AG04450 (cell line): ENCODE data around the gene SPEN. TPM values are rescaled to one million over a fixed set of nuclear protein-coding genes. Genes with fewer than 3 reads are reported as not detected.
"Not testable (repeated sequence)": the region's sequence is repeated elsewhere in the genome, so short reads cannot be mapped to it uniquely, and the experiment has no call there.

Experiments used
- CTCF ChIA-PET: fragments of 300-600, 350-600 bp; formaldehyde crosslinking; extraction: SDS; loops from one replicate; lab custom pipeline; 2022; ENCODE audit warnings: antibody characterized with exemption, inconsistent platforms; lab: Charles Lee
- POLR2A ChIA-PET: fragments of 350-600 bp; formaldehyde crosslinking; extraction: SDS; loops from one replicate; lab custom pipeline; 2021; ENCODE audit warnings: antibody characterized with exemption, inconsistent platforms; lab: Yijun Ruan, JAX
- DNase-seq: peaks from one replicate; pipeline ENCODE4 v3.0.0-alpha.2; 2011; ENCODE audit warnings: low read depth, low spot score
- H3K27ac ChIP-seq: one replicate; pipeline ENCODE4 v1.5.1; 2012; ENCODE audit warnings: low read depth, low read length, control low read depth
- H3K27me3 ChIP-seq: one replicate; pipeline ENCODE4 v1.6.0; 2012; ENCODE audit warnings: low read length; ENCODE audit not compliant: control insufficient read depth, insufficient read depth
- H3K4me3 ChIP-seq: 2 replicates; pipeline ENCODE4 v1.5.1; 2011; ENCODE audit warnings: mild to moderate bottlenecking, low read depth, low read length, control low read depth
- H3K9me3 ChIP-seq: 2 replicates; pipeline ENCODE4 v1.5.1; 2012; ENCODE audit warnings: low read length; ENCODE audit not compliant: control insufficient read depth, insufficient read depth
- polyA plus RNA-seq: library from polyadenylated mRNA; depleted of rRNA; stranded (reverse); fragments of >200 nt; gene quantifications from 2 replicates; pipeline ENCODE4 v1.2.3, GENCODE V29; 2011
- TF ChIP-seq, protein P1 (sequence below): IDR thresholded peaks from 2 replicates; pipeline ENCODE4 v1.5.1; 2011; ENCODE audit warnings: low read depth, low read length, control low read depth, inconsistent platforms

SPEN gene
- polyA plus RNA-seq, 1 experiment: 5.2 TPM

DNA sequence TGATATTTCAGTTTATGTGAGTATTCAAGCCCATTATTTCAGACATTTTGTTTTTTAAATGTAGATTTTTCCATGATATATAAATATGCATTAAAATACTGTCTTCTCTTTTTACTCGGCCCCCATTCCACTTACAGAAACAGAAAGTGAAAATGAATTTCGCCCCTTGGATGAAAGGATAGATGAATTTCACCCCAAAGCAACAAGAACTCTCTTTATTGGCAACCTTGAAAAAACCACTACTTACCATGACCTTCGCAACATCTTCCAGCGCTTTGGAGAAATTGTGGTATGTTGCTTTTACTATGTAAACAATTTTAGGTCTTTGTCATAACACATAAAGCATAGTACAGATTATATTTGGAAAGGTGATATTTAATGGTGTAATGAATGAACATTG, 68.5 kb downstream of the SPEN start:
- CTCF ChIA-PET: interaction anchor here (0.5 to 1.8 kb wide), 2 partner anchors 86 to 100 kb away, joined by 4 to 13 read pairs; no protein-coding TSS in a partner anchor

GRCh38 chr1:15916417-15916816, 68.9 kb downstream of the SPEN start:
- Histone ChIP-seq H3K27me3 (no peaks in the 10 kb centered on the region), H3K4me3 (no peak overlapping the region), H3K27ac (peak overlapping the region; percentile 25), H3K9me3 (no peaks in the 10 kb centered on the region)
- TF ChIP-seq, protein P1, sequence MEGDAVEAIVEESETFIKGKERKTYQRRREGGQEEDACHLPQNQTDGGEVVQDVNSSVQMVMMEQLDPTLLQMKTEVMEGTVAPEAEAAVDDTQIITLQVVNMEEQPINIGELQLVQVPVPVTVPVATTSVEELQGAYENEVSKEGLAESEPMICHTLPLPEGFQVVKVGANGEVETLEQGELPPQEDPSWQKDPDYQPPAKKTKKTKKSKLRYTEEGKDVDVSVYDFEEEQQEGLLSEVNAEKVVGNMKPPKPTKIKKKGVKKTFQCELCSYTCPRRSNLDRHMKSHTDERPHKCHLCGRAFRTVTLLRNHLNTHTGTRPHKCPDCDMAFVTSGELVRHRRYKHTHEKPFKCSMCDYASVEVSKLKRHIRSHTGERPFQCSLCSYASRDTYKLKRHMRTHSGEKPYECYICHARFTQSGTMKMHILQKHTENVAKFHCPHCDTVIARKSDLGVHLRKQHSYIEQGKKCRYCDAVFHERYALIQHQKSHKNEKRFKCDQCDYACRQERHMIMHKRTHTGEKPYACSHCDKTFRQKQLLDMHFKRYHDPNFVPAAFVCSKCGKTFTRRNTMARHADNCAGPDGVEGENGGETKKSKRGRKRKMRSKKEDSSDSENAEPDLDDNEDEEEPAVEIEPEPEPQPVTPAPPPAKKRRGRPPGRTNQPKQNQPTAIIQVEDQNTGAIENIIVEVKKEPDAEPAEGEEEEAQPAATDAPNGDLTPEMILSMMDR: no peak
- no peak for DNase-seq
- CTCF ChIA-PET: interaction anchor here (0.5 to 1.8 kb wide), 2 partner anchors 85 to 101 kb away, joined by 4 to 13 read pairs; no protein-coding TSS in a partner anchor
- POLR2A ChIA-PET: interaction anchor here (0.6 kb wide), 1 partner anchor 124 kb away, joined by 5 read pairs; no protein-coding TSS in a partner anchor

More for the DNA sequence above, 68.5 kb downstream of the SPEN start:
- POLR2A ChIA-PET: interaction anchor here (0.6 kb wide), 1 partner anchor 124 kb away, joined by 5 read pairs; no protein-coding TSS in a partner anchor
- no peaks in the 10 kb centered on the region for H3K9me3 ChIP-seq
- TF ChIP-seq, protein P1: no peak
- H3K4me3 ChIP-seq: no peak overlapping the region
- no peak for DNase-seq
- no peaks in the 10 kb centered on the region for H3K27me3 ChIP-seq
- H3K27ac ChIP-seq: no peak overlapping the region

- ChIA-PET POLR2A (no interaction called here), CTCF (interaction anchor here (1.8 kb wide), 1 partner anchor 101 kb away, joined by 13 read pairs; no protein-coding TSS in a partner anchor)
- DNase-seq: no peak
These were observed 69.4 kb downstream of the SPEN start for GRCh38 chr1:15916916-15917315.

DNA sequence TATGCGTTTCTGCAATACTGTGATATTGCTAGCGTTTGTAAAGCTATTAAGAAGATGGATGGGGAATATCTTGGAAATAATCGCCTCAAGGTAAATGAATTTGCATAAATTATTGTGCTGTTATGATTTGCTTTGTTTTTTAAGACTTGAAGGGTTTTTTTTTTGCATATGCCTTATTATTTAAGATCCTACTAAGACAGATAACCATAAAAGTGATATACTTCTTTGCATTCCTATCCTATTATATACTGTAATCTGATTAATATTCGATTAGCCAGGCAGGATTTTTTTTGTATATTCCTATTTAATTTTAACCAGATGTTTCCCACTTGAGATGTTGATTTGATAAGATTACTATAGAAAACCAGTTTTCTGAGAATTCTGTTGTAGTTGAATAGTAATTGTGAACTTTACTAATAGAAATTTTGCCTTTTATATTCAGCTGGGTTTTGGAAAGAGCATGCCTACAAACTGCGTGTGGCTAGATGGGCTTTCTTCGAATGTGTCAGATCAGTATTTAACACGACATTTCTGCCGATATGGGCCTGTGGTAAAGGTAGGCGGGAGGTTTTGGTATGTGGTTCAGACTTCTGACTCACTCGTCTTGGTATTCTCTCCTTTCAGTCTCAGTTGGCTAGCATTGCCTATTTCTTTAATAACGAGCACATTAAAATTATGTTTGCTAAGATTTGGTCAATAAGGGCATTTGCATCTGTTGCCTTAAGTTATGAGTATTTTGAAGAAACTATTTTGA, 71.6 kb downstream of the SPEN start:
- Histone ChIP-seq H3K9me3 (no peaks in the 10 kb centered on the region), H3K4me3 (no peak overlapping the region), H3K27ac (no peak overlapping the region), H3K27me3 (no peaks in the 10 kb centered on the region)
- TF ChIP-seq, protein P1: no peak
- POLR2A ChIA-PET: no interaction called here
- CTCF ChIA-PET: no interaction called here
- peak; percentile 33 for DNase-seq

More at GRCh38 chr1:15916916-15917315, 69.4 kb downstream of the SPEN start:
- H3K9me3 ChIP-seq: no peaks in the 10 kb centered on the region
- H3K27ac ChIP-seq: peak overlapping the region; percentile 42
- no peaks in the 10 kb centered on the region for H3K27me3 ChIP-seq
- TF ChIP-seq, protein P1: no peak
- no peak overlapping the region for H3K4me3 ChIP-seq

GRCh38 chr1:15923241-15923640, 75.7 kb downstream of the SPEN start:
- Histone ChIP-seq H3K9me3 (no peaks in the 10 kb centered on the region), H3K27ac (no peak overlapping the region), H3K27me3 (no peaks in the 10 kb centered on the region), H3K4me3 (no peak overlapping the region)
- CTCF ChIA-PET: interaction anchor here (0.6 to 3.7 kb wide), 2 partner anchors 89 to 108 kb away, joined by 3 to 18 read pairs; no protein-coding TSS in a partner anchor
- TF ChIP-seq, protein P1: no peak
- no peak for DNase-seq
- POLR2A ChIA-PET: interaction anchor here (0.6 kb wide), 1 partner anchor 1245 kb away, joined by 6 read pairs; no protein-coding TSS in a partner anchor

DNA sequence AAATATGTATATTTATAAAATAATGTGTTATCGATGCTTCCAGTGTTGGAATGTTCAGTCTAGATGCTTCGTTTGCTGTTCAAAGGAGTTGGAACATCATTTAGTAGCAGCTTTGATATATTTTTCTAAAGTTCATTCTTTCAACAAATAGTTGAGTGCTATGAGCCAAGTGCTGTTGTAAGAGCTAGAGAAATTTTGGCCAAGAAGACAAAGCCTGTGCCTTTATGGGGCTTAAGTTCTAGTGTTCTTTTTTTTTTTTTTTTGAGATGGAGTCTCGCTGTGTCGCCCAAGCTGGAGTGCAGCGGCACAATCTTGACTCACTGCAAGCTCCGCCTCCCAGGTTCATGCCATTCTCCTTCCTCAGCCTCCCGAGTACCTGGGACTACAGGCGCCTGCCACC, 78.9 kb downstream of the SPEN start:
- CTCF ChIA-PET: interaction anchor here (0.7 to 1.5 kb wide), 4 partner anchors 13 to 139 kb away, joined by 3 to 9 read pairs (median 4); no protein-coding TSS in a partner anchor
- POLR2A ChIA-PET, H3K4me3 ChIP-seq, DNase-seq, H3K9me3 ChIP-seq, H3K27ac ChIP-seq, H3K27me3 ChIP-seq: not testable (repeated sequence)
